ENCODE measurements around the gene HOXA3.

Gene HOXA3

GRCh38 chr7:27073076-27073475 lies 79.3 kb downstream of the HOXA3 start:
- DNase-seq = no peak

GRCh38 chr7:27071622-27072390 lies 80.6 kb downstream of the HOXA3 start:
- DNase-seq = no peak

- no peak for DNase-seq
These were observed 84.1 kb downstream of the HOXA3 start for GRCh38 chr7:27068259-27068658.

- DNase-seq = no peak
These were observed 86.2 kb downstream of the HOXA3 start for GRCh38 chr7:27066148-27066547.

GRCh38 chr7:27065709-27066108 lies 86.7 kb downstream of the HOXA3 start:
- DNase-seq = no peak

GRCh38 chr7:27064661-27065060 lies 87.7 kb downstream of the HOXA3 start:
- DNase-seq = no peak

- no peak for DNase-seq
These were observed 88.2 kb downstream of the HOXA3 start for GRCh38 chr7:27064159-27064558.

- DNase-seq = no peak
These were observed 89.4 kb downstream of the HOXA3 start for GRCh38 chr7:27062946-27063345.

Data from activated CD4-positive, alpha-beta T cell treated with anti-CD3 and anti-CD28 coated beads, Interleukin-2, amount 50 U/mL, for 1 hour (primary cell).